ENCODE data around the gene SLC22A23.
A peak's percentile ranks its signal among the peaks of the same experiment; 100 is the strongest.
"Not testable (repeated sequence)": the region's sequence is repeated elsewhere in the genome, so short reads cannot be mapped to it uniquely, and the experiment has no call there.

Gene SLC22A23

GRCh38 chr6:3259491-3259958, 197.3 kb downstream of the SLC22A23 start:
- DNase-seq, result peak; percentile 75

- DNase-seq, result peak; percentile 98
Measured at GRCh38 chr6:3258720-3259490, 197.9 kb downstream of the SLC22A23 start, which contains the start of gene PSMG4. TSS of gene PSMG4 (plus strand) at chr6:3258947. CDS start at chr6:3259023, 76 bp downstream.

DNA sequence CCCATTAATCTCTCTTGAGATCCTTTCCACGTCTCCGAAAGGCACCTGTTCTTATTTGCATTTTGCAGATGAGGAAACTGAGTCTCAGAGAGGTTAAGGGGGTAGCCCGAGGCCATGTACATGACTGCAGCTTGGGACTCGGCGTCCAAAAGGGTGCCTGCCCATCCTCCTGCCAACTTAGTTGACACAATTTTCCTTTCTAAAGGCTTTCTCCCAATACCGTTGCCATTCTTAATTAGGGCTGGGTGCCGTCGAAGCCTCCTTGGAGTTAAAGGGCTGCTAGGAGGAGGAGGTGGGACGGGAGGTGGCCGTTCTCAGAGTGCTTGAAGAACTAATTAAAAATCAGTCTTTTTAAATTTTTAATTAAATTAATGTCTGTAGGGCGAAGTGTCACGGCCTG, 198.6 kb downstream of the SLC22A23 start:
- DNase-seq, result no peak

DNA sequence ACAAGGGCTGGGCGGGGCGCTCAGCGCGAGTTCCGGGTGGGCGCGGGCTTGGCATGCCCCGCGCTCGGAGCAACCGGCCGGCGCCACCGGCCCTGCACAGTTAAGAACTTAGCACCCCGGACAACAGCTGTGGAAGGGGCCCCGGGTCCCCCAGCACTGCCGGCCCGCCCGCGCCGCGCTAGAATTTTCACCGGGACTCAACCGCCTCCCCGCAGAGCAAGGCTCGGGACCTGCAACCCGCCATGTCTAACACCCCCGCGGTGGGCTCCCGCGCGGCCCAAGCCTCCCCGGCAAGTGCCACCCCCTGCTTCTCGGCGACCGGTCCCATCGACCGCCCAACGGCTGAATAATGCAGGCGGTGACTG, 203.3 kb downstream of the SLC22A23 start:
- DNase-seq, result no peak

GRCh38 chr6:3252861-3253596, 203.8 kb downstream of the SLC22A23 start:
- no peak for DNase-seq

DNA sequence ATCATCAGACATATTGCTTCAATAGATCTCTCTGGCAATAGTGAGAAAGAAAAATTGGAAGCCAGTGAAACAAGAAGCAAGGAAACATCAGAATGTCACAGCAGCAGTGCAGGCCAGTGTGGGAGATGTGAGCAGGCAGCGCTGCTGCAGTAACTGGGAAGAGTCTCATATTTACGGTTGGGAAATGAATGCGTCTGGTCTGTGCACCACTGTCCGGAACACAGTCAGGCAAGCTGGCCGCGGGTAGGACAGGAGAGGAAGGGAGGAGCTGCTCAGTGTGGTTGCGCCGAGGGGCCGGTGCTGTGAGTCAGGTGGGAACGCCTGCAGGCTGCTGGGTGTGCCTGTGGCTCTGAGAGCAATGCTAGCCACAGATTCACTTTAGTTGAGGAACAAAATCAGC, 204.5 kb downstream of the SLC22A23 start:
- DNase-seq, result peak; percentile 88

DNA sequence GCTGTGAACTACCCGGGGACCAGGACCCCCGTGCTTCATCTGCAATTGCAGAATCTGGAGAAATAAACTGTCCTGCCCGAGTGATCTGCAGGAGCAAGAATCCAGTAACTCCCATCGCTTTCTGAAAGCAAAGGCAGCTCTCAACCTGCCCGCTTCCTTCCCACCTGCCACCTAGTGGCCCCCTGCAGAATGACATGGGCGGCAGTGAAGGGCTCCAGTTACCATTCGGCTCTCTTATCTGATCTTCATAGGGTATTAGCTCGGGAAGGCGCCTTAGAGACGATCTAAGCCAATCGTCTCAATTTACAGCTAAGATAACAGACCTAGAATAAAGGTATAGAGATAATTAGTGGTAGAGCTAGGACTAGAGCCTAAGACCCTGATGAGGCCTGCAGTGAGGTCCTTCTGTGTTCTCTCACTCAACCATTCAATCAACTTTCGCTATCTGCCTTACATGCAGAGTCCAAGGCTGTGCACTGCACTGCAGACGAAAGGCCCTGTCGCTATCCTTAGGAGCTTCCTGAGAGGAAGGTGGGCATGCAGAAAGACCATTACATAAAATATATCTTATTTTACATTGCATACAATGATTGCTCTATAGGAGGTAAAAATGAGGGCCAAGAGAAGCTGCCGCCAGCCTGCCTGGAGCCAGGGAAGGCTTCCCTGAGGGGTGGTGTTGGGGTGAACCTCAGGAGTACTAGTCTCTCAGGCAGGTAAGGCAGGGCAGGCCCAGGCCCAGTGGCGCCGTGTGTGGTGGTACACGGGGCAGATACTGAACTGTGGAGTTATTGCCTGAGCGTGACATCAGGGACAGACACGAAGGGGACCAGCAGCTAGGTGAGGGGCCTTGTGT, 205.2 kb downstream of the SLC22A23 start:
- peak; percentile 93 for DNase-seq

- no peak for DNase-seq
Measured at GRCh38 chr6:3250231-3250675, 206.6 kb downstream of the SLC22A23 start.

DNA sequence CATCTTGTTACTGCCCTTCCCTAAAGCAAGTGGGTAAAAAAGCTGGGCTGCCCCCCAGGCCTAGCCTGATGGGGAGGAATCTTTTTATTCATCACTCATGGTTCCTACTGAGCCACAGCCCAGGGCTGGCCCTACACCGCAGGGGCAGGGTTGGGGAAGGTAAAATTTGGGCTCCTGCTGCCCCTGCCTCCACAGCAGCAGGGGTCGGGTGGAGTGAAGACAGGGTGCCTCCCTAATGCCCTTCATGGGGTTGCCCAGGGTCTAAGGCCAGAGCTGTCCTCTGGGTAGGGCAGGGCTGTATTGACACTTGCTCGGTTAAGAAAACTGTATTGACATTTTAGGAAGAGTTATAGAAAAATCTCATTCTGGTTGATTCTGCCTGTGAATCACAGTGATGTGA, 207.0 kb downstream of the SLC22A23 start:
- DNase-seq, result no peak

GRCh38 chr6:3247255-3248146, 209.3 kb downstream of the SLC22A23 start:
- peak; percentile 98 for DNase-seq

DNA sequence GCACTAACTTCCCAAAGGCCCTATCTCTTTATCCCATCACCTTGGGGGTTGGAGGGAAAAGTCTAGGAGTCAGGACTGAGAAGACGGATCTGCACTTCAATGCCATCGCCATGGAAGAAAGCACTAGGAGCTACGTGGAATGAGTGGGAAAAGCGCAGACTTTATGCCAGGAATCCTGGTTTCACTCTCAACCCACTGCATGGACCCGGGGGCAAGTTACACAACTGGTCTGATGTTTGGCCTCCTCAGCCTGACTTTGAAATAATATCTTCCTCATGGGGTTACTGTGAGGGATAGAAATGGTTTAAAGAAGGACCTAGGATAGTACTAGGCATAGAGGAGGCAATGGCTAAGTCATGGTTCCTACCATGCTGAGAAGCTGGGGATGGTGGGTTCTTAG, 211.6 kb downstream of the SLC22A23 start:
- DNase-seq, result no peak

DNA sequence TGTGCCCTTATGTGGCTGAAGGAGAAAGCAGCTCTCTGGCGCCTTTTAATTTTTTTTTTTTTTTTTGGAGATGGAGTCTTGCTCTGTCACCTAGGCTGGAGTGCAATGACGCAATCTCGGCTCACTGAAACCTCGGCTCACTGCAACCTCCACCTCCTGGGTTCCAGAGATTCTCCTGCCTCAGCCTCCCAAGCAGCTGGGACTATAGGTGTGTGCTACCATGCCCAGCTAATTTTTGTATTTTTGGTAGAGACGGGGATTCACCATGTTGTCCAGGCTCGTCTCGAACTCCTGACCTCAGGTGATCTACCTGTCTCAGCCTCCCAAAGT, 212.1 kb downstream of the SLC22A23 start:
- not testable (repeated sequence) for DNase-seq

DNA sequence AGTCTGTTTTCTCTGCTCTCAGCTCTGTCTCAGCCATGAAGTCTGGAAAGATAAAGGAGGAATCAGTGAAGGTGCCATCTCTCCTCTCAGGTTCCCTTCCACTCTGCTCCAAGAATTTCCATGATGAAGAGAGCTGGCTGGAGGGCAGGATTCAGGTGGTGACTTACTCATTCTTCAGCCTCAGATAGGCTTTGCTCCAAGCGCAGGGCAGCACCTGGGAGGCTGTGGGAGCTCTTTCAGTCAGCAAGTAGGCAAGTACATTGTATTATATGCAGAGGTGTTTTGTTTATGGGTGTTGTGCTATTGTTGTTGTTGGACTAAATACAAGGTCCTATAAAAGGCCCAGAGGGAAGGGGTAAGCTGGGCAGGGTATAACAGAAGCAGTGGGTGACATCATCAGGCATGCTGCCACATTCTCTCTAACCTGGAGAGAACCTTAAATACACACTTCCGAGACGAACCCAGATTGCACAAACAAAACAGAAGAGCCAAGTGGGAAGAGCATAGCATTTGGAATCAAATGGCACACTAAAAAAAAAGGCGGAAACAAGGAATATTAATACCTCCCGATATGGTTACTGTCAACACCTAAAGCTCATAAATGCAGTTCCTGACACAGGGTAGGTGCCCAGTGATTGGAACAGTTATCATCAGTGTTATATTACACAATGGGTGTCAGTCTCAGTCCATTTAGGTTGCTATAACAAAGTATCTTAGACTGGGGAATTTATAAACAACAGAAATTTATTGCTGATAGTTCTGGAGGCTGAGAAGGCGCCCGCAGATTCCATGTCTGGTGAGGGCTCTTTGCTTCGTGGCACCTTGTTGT, 212.6 kb downstream of the SLC22A23 start:
- no peak for DNase-seq

- DNase-seq, result no peak
Measured at GRCh38 chr6:3242768-3243167, 214.1 kb downstream of the SLC22A23 start.

GRCh38 chr6:3241745-3242144, 215.1 kb downstream of the SLC22A23 start:
- DNase-seq, result not testable (repeated sequence)

- no peak for DNase-seq
Measured at GRCh38 chr6:3240595-3240994, 216.3 kb downstream of the SLC22A23 start.

- DNase-seq, result peak; percentile 76
Measured at GRCh38 chr6:3239110-3239830, 217.6 kb downstream of the SLC22A23 start.

GRCh38 chr6:3237761-3238662, 218.8 kb downstream of the SLC22A23 start:
- no peak for DNase-seq

DNA sequence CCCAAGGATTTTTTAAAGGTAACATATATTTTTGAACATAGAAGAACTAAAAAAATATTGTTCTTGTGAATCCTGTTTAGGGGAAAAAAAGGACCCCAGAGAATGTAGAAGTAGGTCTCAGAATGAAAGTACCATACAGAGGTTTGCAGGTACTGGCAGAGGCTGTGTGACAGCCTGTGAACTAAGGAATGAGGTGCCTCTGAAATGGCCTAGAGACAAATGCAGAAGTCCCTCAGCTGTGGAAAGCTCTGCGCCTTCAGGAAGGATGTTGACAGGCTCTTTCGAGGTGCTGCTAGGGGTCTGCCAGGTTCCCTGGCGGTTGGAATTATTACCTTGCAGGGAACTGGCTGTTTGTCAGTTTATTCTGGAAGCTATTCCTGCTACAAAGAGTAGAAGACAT, 220.8 kb downstream of the SLC22A23 start:
- DNase-seq, result no peak
